ENCODE results near the gene SORBS2.

GRCh38 chr4:185559915-185560281 lies 252.1 kb downstream of the SORBS2 start:
- no peak for TF ChIP-seq POLR2A (IDR thresholded peaks at IDR 0.05; ENCODE audit: low read length)
- no peak for TF ChIP-seq GATA1 (IDR thresholded peaks at IDR 0.05; ENCODE audit: low read depth, low read length)

Data from erythroblast (primary cell).